HG03571 (cell line): ENCODE results near the gene DLAT.
"Not testable (repeated sequence)": the region's sequence is repeated elsewhere in the genome, so short reads cannot be mapped to it uniquely, and the experiment has no call there.

Experiments used
- ATAC-seq: cut with Tn5 transposase; IDR thresholded peaks from one replicate; pipeline ENCODE4 v1.9.1; 2021; ENCODE audit not compliant: unreplicated experiment

DLAT gene

GRCh38 chr11:112046647-112047046 is 21.4 kb downstream of the DLAT start:
- ATAC-seq: not testable (repeated sequence)

DNA sequence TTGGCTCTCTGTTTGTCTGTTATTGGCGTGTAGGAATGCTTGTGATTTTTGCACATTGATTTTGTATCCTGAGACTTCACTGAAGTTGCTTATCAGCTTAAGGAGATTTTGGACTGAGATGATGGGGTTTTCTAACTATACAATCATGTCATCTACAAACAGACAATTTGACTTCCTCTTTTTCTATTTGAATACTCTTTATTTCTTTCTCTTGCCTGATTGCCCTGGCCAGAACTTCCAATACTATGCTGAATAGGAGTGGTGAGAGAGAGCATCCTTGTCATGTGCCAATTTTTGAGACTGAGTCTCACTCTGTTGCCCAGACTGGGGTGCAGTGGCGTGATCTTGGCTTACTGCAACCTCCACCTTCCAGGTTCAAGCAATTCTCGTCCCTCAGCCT is 23.0 kb downstream of the DLAT start:
- ATAC-seq: not testable (repeated sequence)

GRCh38 chr11:112049777-112050176 is 24.6 kb downstream of the DLAT start:
- no peak for ATAC-seq

DNA sequence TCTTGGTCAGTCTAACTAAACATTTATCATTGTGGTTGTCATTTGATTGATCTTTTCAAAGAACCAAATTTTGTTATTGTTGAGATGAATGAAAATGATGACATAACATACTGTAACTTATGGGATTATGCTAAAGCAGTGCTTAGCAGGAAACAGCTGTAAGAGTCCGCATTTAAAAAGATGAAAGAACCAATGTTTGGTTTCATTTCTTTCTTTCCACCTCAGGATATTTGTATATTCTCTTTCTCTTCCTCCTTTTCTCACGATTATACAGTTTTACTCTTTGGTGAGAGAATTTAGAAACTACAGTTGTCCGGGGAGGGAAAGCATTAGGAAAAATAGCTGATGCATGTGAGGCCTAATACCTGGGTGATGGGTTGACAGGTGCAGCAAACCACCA is 25.5 kb downstream of the DLAT start:
- ATAC-seq: peak; percentile 69

GRCh38 chr11:112051768-112052167 is 26.6 kb downstream of the DLAT start:
- no peak for ATAC-seq

DNA sequence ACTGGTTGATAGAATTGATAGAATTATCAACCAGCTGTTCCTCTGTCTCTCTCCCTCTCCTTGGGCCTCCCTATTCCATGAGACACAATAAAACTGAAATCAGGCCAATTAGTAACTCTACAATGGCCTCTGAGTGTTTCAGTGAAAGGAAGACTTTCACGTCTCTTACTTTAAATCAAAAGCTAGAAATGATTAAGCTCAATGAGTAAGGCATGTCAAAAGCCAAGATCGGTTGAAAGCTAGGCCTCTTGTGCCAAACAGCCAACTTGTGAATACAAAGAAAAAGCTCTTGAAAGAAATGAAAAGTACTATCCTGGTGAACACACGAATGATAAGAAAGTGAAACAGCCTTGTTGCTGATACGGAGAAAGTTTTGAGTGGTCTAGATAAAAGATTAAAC is 32.0 kb downstream of the DLAT start:
- ATAC-seq: no peak

DNA sequence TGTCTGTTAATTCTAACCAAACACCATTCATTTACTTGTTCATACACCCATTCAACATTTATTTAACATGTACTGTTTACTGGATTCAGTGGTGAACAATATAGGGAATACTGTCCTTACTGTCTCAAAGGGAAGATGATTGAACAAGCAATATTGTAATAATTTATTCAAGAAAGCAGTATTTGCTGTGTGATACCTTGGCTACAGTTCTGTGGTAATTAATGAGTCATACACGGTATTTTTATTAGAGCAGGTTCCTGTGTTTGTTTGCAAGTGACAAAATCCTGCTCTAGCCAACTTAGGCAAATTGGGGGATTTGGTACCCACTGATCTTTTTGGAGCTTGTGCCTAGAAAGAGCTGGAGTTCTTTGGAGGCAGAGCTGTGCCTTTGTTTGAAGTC is 32.9 kb downstream of the DLAT start:
- ATAC-seq: no peak

- no peak for ATAC-seq
Observed at GRCh38 chr11:112062923-112063322, 37.7 kb downstream of the DLAT start.

DNA sequence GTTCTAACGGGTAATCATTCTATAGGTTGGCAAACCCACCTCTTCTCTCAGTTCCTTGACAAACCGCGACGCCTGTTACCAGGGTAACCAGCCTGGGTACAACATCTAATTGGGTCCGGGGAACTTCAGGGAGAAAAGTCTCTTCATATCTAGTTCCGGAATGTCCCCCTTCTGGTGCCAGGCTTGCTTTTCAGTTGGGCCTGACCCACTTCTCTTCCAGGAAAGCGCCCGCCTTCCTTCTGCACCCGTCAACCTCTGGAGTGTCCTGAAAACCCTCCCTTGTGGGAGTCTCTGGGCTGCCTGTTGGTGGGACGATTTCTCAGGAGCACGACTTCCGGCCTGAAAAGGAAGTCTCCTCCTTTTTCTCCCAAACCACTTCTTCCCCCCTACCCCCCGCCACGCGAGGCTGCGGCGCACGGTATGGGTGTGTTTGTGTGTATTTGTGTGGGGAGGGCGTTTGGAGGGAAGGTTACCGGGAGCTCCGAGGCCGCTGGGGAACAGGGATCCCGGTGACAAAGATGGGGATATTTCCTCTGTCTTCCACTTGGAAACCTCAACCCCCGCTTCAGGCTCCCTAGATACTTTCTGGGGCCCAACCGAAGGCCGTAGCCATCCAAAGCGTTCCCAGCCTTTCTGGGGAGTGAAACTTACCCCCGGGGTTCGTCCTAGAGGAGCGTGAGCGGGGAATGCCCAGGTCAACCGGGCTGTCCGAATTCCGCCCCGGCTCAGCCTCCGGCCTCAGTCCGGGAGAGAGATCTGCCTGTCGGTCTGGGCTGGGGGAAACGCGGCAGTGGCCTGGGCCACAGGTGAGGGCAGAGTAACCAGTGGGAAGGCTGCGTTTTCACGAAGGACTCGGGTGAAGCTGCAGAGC is 49.0 kb downstream of the DLAT start, which contains the start of the genes NKAPD1 and PIH1D2:
NKAPD1 (plus strand) TSS at position 359 of the 871 bp plus-strand sequence. CDS start 1,276 bp downstream, outside the sequence.
PIH1D2 (minus strand) TSS at position 77 of the 871 bp plus-strand sequence. CDS start 843 bp downstream, outside the sequence.
- peak; percentile 87 for ATAC-seq

DNA sequence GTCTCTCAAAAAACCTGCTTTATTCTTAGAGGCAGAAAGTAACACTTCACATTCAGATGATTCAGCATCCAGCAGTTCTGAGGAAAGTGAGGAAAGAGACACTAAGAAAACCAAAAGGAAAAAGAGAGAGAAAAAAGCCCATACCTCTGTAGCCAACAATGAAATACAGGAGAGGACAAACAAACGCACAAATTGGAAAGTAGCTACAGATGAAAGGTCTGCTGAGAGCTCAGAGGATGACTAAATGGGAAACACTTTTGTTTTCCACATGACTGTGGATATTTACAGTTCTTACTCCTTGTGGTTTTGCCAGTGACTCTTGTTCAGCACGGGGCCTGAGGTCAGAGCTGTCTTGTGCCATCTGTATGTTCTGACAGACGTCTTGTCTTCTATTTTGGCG is 57.5 kb downstream of the DLAT start:
- no peak for ATAC-seq

DNA sequence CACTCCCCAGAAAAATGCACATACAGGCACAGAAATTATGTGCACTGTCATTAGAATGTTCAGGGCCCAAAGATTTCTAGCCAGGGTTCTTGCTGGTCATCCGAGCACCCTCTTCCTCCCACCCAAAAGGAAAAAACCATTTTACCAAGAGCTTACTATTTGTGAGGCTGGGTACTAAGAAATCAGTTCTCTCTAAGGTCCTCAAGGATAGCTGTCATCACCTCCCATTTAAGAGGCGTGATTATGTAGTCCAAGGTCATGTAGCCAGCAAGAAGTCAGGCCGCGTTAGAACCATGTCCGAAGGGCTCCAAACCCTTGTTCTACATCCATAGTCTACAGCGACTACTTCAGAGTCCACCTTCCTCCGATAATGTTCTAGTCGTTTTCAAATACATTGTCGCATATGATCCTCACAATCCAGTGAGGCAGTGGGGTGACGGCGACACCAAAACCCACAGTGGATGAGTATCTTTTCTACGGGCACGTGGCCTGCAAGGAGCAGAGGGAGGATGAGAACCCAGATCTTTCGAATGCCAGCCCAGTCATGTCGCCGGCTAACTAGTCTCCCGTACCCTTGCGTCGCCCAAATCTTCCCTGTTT is 60.7 kb downstream of the DLAT start:
- peak; percentile 25 for ATAC-seq

DNA sequence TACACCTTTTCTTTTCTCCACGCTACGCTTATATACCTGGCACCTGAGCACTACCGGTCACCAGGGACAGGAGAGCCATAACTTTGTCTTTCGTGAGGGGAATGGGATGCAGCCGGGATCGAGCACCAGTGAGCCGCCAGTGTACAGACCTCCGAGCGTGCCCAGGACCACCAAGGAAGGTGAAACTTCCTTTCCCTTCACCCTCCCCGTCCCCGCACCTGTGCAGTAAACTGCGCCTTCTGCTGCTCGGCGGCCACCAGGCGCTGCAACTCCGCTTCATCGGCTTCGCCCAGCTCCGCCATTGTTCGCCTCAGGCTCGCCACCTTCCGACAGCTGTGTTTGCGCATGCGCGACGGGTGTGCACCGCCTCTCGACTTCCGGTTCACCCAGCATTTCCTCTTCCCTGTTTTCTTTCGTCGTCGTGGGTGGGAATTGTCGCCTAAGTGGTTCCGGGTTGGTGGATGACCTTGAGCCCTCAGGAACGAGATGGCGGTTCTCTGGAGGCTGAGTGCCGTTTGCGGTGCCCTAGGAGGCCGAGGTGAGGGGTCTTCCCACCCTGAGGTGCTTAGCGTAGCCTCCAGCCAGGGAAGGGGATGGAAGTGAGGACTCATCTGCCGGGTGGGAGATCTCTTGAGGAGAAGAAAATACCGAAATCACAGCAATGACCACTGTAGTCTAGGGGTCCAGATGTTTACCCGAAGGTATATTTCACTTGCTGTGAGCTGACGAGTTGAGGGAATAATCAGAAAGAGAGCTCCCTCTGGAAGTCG is 61.4 kb downstream of the DLAT start, which contains the start of the genes SDHD and TIMM8B:
SDHD (plus strand) TSS at position 452 of the 770 bp plus-strand sequence; CDS start at position 487, 35 bp downstream.
TIMM8B (minus strand) TSS at position 335 of the 770 bp plus-strand sequence; CDS start at position 302, 33 bp downstream.
- peak; percentile 86 for ATAC-seq

GRCh38 chr11:112087212-112087611 is 62.0 kb downstream of the DLAT start:
- ATAC-seq: no peak

- ATAC-seq: not testable (repeated sequence)
Observed at GRCh38 chr11:112095302-112095701, 70.1 kb downstream of the DLAT start.

- no peak for ATAC-seq
Observed at GRCh38 chr11:112096194-112096593, 71.0 kb downstream of the DLAT start.

DNA sequence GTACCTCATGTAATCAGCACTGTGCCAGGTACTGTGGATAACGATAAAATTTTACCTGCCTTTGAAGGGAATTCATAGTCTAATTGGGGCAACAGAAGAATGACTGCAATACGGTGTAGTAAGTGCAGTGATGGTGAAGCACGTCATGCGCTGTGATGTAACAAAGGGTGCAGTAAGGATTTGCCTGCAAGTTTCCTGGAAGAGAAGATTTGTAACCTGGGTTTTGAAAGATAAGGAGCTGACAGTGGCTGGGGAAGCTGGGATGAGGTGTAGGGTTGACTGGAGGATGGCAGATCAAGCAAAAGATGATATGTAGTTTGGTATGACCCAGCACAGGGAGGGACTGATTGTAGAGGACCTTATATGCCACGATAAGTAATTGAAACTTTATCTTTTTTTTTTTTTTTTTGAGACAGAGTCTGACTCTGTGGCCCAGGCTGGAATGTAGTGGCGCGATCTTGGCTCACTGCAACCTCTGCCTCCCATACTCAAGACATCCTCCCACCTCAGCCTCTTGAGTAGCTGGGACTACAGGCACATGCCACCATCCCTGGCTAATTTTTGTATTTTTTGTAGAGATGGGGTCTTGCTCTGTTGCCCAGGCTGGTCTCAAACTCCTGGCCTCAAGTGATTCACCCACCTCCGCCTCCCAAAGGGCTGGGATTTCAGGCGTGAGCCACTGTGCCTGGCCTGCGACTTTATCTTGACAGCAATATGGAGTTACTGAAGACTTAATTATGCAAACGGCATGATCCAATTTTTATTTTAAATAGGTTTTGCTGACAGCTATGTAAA is 72.7 kb downstream of the DLAT start:
- ATAC-seq: no peak

GRCh38 chr11:112100462-112100861 is 75.3 kb downstream of the DLAT start:
- ATAC-seq: no peak

DNA sequence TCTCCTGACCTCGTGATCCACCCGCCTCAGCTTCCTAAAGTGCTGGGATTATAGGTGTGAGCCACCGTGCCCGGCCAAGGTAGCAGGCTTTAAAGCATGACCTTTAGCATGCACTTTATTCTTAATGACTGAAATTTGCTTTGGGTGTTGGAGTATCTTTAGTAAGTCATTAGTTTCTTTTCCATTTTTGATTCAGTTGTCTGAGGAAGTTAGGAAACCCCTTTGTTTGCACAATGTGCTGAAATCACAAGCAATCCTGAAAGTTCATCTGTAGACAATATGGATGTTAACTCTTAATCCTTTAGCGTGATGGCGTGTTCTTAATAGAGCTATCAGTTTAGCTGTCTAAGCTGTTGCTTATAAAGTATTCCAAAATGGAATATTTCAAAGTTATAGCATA is 78.2 kb downstream of the DLAT start:
- no peak for ATAC-seq

- ATAC-seq: no peak
Observed at GRCh38 chr11:112106070-112106469, 80.9 kb downstream of the DLAT start.
